OCI-LY7 (cell line): ENCODE results near the gene FOXP1. TPM values are rescaled to one million over a fixed set of nuclear protein-coding genes. Genes with fewer than 3 reads are reported as not detected.

Experiments
- BruUV-seq: library from RNA; stranded (reverse); fragments of 400-500 nt; replicated peaks from 2 replicates; lab custom pipeline; 2021; lab: Mats Ljungman, UMichigan
- CTCF ChIA-PET: fragments of 300-600 bp; sonication (Branson Sonifier 250); formaldehyde crosslinking; loops from one replicate; lab custom pipeline; 2022; ENCODE audit warnings: antibody characterized with exemption; ENCODE audit not compliant: unreplicated experiment; lab: Charles Lee
- POLR2A ChIA-PET: fragments of 300-600 bp; sonication (Branson Sonifier 250); formaldehyde crosslinking; loops from one replicate; lab custom pipeline; 2022; ENCODE audit warnings: antibody characterized with exemption; lab: Charles Lee
- DNase-seq: peaks from one replicate; pipeline ENCODE4 v3.0.0-alpha.2; 2015; ENCODE audit warnings: low spot score
- H2AFZ ChIP-seq: fragments of 200-600 bp; sonication (generic), shearing (Covaris generic); 2 replicates; pipeline ENCODE4 v1.6.1; 2014; ENCODE audit warnings: mild to moderate bottlenecking, antibody characterized with exemption, low read length, moderate library complexity
- H3K27ac ChIP-seq: fragments of 200-600 bp; sonication (generic); 2 replicates; pipeline ENCODE4 v1.5.1; 2014; ENCODE audit warnings: mixed run types, low read depth, mild to moderate bottlenecking, moderate library complexity, low read length, inconsistent platforms; ENCODE audit not compliant: poor library complexity, severe bottlenecking
- H3K36me3 ChIP-seq: fragments of 200-600 bp; sonication (generic); 2 replicates; pipeline ENCODE4 v1.6.1; 2014; ENCODE audit warnings: mild to moderate bottlenecking, antibody characterized with exemption, low read length, moderate library complexity, mixed read lengths; ENCODE audit not compliant: insufficient read depth
- H3K4me1 ChIP-seq: fragments of 200-600 bp; sonication (generic); 2 replicates; pipeline ENCODE4 v1.5.1; 2014; ENCODE audit warnings: mild to moderate bottlenecking, low read length; ENCODE audit not compliant: insufficient read depth, poor library complexity, severe bottlenecking
- H3K4me2 ChIP-seq: fragments of 200-600 bp; sonication (generic); 2 replicates; pipeline ENCODE4 v1.6.1; 2014; ENCODE audit warnings: mild to moderate bottlenecking, low read length
- H3K4me3 ChIP-seq: fragments of 200-600 bp; sonication (generic); 2 replicates; pipeline ENCODE4 v1.5.1; 2014; ENCODE audit warnings: mild to moderate bottlenecking, low read depth, low read length; ENCODE audit not compliant: poor library complexity, severe bottlenecking
- H3K79me2 ChIP-seq: fragments of 200-600 bp; sonication (generic); 2 replicates; pipeline ENCODE4 v1.6.1; 2016; ENCODE audit warnings: low read depth, mild to moderate bottlenecking, low read length, moderate library complexity, mixed read lengths; ENCODE audit not compliant: insufficient read depth
- H3K9me2 ChIP-seq: fragments of 200-600 bp; sonication (generic); 2 replicates; pipeline ENCODE4 v1.6.1; 2016; ENCODE audit warnings: mild to moderate bottlenecking, low read length, mixed read lengths; ENCODE audit not compliant: insufficient read depth
- H3K9me3 ChIP-seq: fragments of 200-600 bp; sonication (generic); 2 replicates; pipeline ENCODE4 v1.6.1; 2014; ENCODE audit warnings: mild to moderate bottlenecking, mixed run types, low read length, mixed read lengths
- H4K20me1 ChIP-seq: fragments of 200-600 bp; sonication (generic); 2 replicates; pipeline ENCODE4 v1.6.1; 2014; ENCODE audit warnings: mild to moderate bottlenecking, antibody characterized with exemption, low read length, moderate library complexity, mixed read lengths; ENCODE audit not compliant: insufficient read depth
- CTCF ChIP-seq: fragments of 200-600 bp; sonication (generic); conservative IDR thresholded peaks from 2 replicates; pipeline ENCODE4 v1.5.1; 2014; ENCODE audit warnings: mild to moderate bottlenecking, antibody characterized with exemption, low read length, moderate library complexity, mixed read lengths
- EZH2phosphoT487 ChIP-seq: fragments of 200-600 bp; sonication (generic); IDR thresholded peaks from 2 replicates; pipeline ENCODE4 v1.6.1; 2018; ENCODE audit warnings: low read depth, borderline replicate concordance, mild to moderate bottlenecking, mixed run types, antibody characterized with exemption, low read length, moderate library complexity, mixed read lengths
- intact Hi-C: fragments of 100-400 bp; cut with micrococcal nuclease; formaldehyde crosslinking; loops from one replicate; pipeline ENCODE4 v1.10.0; 2022; ENCODE audit not compliant: unreplicated experiment
- total RNA-seq, 2 experiments: library from RNA; depleted of rRNA in 1 of 2; stranded (reverse); fragments of >200 nt in 1 of 2; shearing (Covaris generic) in 1 of 2; gene quantifications; 2 replicates each; pipeline ENCODE4 v1.2.3, GENCODE V29; 2014 to 2022

The FOXP1 gene
- total RNA-seq, 2 experiments from 2014 or later, result 87.3 to 151 TPM

GRCh38 chr3:71253169-71253568 lies 330.4 kb downstream of the FOXP1 start:
- Histone ChIP-seq H3K4me2 (no peak overlapping the region), H4K20me1 (no peaks in the 10 kb centered on the region), H2AFZ (no peak overlapping the region), H3K79me2 (no peaks in the 10 kb centered on the region), H3K4me3 (no peak overlapping the region), H3K9me3 (no peaks in the 10 kb centered on the region), H3K9me2 (no peaks in the 10 kb centered on the region), H3K4me1 (no peaks in the 10 kb centered on the region), H3K36me3 (no peaks in the 10 kb centered on the region), H3K27ac (no peak overlapping the region)
- intact Hi-C loops, result no loop called here
- no TSS peak for BruUV-seq
- ChIA-PET CTCF (no interaction called here), POLR2A (interaction anchor here (0.6 to 0.8 kb wide), 3 partner anchors 10 to 12 kb away, joined by 3 read pairs; no protein-coding TSS in a partner anchor)
- DNase-seq, result no peak
- TF ChIP-seq CTCF, result no peak
- no peak for TF ChIP-seq EZH2phosphoT487

GRCh38 chr3:71252466-71252865 lies 331.1 kb downstream of the FOXP1 start:
- H3K27ac ChIP-seq, result no peak overlapping the region
- H3K9me2 ChIP-seq, result no peaks in the 10 kb centered on the region
- TF ChIP-seq EZH2phosphoT487, result no peak
- no peak for TF ChIP-seq CTCF
- intact Hi-C loops, result no loop called here
- no peaks in the 10 kb centered on the region for H3K4me1 ChIP-seq
- H4K20me1 ChIP-seq, result no peaks in the 10 kb centered on the region
- no peaks in the 10 kb centered on the region for H3K79me2 ChIP-seq
- ChIA-PET CTCF (no interaction called here), POLR2A (interaction anchor here (0.6 kb wide), 1 partner anchor 353 kb away, joined by 3 read pairs; no protein-coding TSS in a partner anchor)
- H3K36me3 ChIP-seq, result no peaks in the 10 kb centered on the region
- no TSS peak for BruUV-seq
- no peak for DNase-seq
- H3K4me2 ChIP-seq, result no peak overlapping the region
- H3K9me3 ChIP-seq, result no peaks in the 10 kb centered on the region
- no peak overlapping the region for H3K4me3 ChIP-seq
- H2AFZ ChIP-seq, result no peak overlapping the region

- H4K20me1 ChIP-seq, result no peaks in the 10 kb centered on the region
- no TSS peak for BruUV-seq
- no peak overlapping the region for H3K4me2 ChIP-seq
- no peak for TF ChIP-seq CTCF
- no peak for TF ChIP-seq EZH2phosphoT487
- no peaks in the 10 kb centered on the region for H3K4me1 ChIP-seq
- no peak overlapping the region for H2AFZ ChIP-seq
- H3K27ac ChIP-seq, result no peak overlapping the region
- H3K9me3 ChIP-seq, result no peaks in the 10 kb centered on the region
- H3K4me3 ChIP-seq, result no peak overlapping the region
- H3K79me2 ChIP-seq, result no peaks in the 10 kb centered on the region
- H3K36me3 ChIP-seq, result no peaks in the 10 kb centered on the region
- intact Hi-C loops, result no loop called here
- ChIA-PET CTCF (no interaction called here), POLR2A (interaction anchor here (0.8 to 1.7 kb wide), 3 partner anchors 9 to 16 kb away, joined by 3 to 9 read pairs (median 3); no protein-coding TSS in a partner anchor)
- no peak for DNase-seq
- no peaks in the 10 kb centered on the region for H3K9me2 ChIP-seq
Observed at GRCh38 chr3:71251156-71251775, 332.3 kb downstream of the FOXP1 start.
